Cardiac muscle cell (in vitro differentiated cells and primary cell): ENCODE measurements around the gene HGS. TPM values are rescaled to one million over a fixed set of nuclear protein-coding genes. Genes with fewer than 3 reads are reported as not detected.
A peak's percentile ranks its signal among the peaks of the same experiment; 100 is the strongest.

Experiments
- DNase-seq, 2 donors: peaks; one replicate each; pipeline versions ENCODE4 v3.0.0 to v3.0.0-alpha.2; 2010 to 2017; ENCODE audit warnings: low read depth in 1 of 2, low spot score in 1 of 2
- H3K27ac ChIP-seq: fragments of 200-600 bp; sonication (generic); 2 replicates; pipeline ENCODE4 v1.5.1; 2016
- H3K27me3 ChIP-seq: fragments of 200-600 bp; sonication (generic); 2 replicates; pipeline ENCODE4 v1.6.0; 2016; ENCODE audit warnings: control low read depth
- H3K36me3 ChIP-seq: fragments of 200-600 bp; sonication (generic); 2 replicates; pipeline ENCODE4 v1.5.1; 2016; ENCODE audit warnings: control low read depth
- H3K4me1 ChIP-seq: fragments of 200-600 bp; sonication (generic); 2 replicates; pipeline ENCODE4 v1.8.1; 2017; ENCODE audit warnings: low read depth, mild to moderate bottlenecking, mixed run types
- H3K4me3 ChIP-seq: fragments of 200-600 bp; sonication (generic); 2 replicates; pipeline ENCODE4 v1.5.1; 2016; ENCODE audit warnings: mild to moderate bottlenecking
- H3K9me3 ChIP-seq: fragments of 200-600 bp; sonication (generic); 2 replicates; pipeline ENCODE4 v1.5.1; 2017; ENCODE audit warnings: low read depth, mild to moderate bottlenecking, control low read depth
- CTCF ChIP-seq: IDR thresholded peaks from 2 replicates; pipeline ENCODE4 v1.5.1; 2012; ENCODE audit warnings: low read depth, mild to moderate bottlenecking, low read length
- polyA plus RNA-seq: library from polyadenylated mRNA; unstranded; fragments of >200 nt; fragmentation: Nextera tagmentation; extraction: Ambion mirVana; gene quantifications from 2 replicates; pipeline ENCODE4 v1.2.1, GENCODE V29; 2016
- total RNA-seq: library from RNA; depleted of rRNA; stranded (reverse); fragments of >200 nt; gene quantifications from 2 replicates; pipeline ENCODE4 v1.2.3, GENCODE V29; 2016

The HGS gene
- total and polyA plus RNA-seq, 2 experiments from 2014 or later, result 107 to 109 TPM

GRCh38 chr17:81683208-81683583 is 615 bp upstream of the HGS start:
- H3K4me3 ChIP-seq, result peak overlapping the region; percentile 87
- DNase-seq, result no peak
- no peak for TF ChIP-seq CTCF
- H3K4me1 ChIP-seq, result peaks cover 12% of the 10 kb centered on the region
- peaks cover 9% of the 10 kb centered on the region for H3K36me3 ChIP-seq
- no peaks in the 10 kb centered on the region for H3K9me3 ChIP-seq
- H3K27ac ChIP-seq, result peak overlapping the region; percentile 81
- no peaks in the 10 kb centered on the region for H3K27me3 ChIP-seq

DNA sequence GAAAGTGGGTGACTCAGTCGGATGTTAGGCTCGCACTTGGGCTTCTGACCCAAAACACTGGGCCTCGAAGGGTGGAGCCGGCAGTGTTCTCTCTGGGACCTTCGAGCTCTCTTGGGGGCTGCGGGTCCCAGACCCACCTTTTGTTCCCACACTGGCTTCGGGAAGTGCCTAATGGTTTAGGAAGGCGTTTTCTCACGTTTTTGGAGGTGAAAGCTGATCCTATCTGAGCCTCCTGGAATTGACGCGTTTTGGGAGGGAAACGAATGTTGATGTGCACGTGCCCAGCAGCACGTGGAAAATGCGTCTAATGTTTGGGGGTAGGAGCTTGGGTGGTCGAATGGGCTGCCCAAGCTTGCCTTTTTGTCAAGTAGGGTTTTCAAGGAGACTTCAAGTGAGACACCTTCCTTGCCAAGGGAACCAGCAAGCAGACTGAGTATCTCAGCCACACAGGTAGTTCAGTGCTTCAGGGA is 666 bp downstream of the HGS start:
- Histone ChIP-seq H3K36me3 (peaks cover 21% of the 10 kb centered on the region), H3K27ac (peak overlapping the region; percentile 40)

GRCh38 chr17:81685108-81685507 is 1.3 kb downstream of the HGS start:
- peak in 1 of 2 donors; percentile 29 for DNase-seq
- TF ChIP-seq CTCF, result no peak
- H3K27ac ChIP-seq, result no peak overlapping the region
- H3K4me3 ChIP-seq, result peak overlapping the region; percentile 87
- H3K36me3 ChIP-seq, result peaks cover 22% of the 10 kb centered on the region
- no peaks in the 10 kb centered on the region for H3K27me3 ChIP-seq
- H3K4me1 ChIP-seq, result peaks cover 12% of the 10 kb centered on the region
- H3K9me3 ChIP-seq, result no peaks in the 10 kb centered on the region

More for the DNA sequence above, 666 bp downstream of the HGS start:
- no peaks in the 10 kb centered on the region for H3K27me3 ChIP-seq
- no peak for TF ChIP-seq CTCF
- H3K4me3 ChIP-seq, result peak overlapping the region; percentile 87
- no peaks in the 10 kb centered on the region for H3K9me3 ChIP-seq
- peaks cover 12% of the 10 kb centered on the region for H3K4me1 ChIP-seq
- no peak for DNase-seq

GRCh38 chr17:81686614-81687013 is 2.8 kb downstream of the HGS start:
- Histone ChIP-seq H3K4me3 (no peak overlapping the region), H3K27ac (no peak overlapping the region), H3K4me1 (peaks cover 12% of the 10 kb centered on the region), H3K36me3 (peaks cover 27% of the 10 kb centered on the region), H3K9me3 (no peaks in the 10 kb centered on the region), H3K27me3 (no peaks in the 10 kb centered on the region)
- DNase-seq, result no peak
- no peak for TF ChIP-seq CTCF

DNA sequence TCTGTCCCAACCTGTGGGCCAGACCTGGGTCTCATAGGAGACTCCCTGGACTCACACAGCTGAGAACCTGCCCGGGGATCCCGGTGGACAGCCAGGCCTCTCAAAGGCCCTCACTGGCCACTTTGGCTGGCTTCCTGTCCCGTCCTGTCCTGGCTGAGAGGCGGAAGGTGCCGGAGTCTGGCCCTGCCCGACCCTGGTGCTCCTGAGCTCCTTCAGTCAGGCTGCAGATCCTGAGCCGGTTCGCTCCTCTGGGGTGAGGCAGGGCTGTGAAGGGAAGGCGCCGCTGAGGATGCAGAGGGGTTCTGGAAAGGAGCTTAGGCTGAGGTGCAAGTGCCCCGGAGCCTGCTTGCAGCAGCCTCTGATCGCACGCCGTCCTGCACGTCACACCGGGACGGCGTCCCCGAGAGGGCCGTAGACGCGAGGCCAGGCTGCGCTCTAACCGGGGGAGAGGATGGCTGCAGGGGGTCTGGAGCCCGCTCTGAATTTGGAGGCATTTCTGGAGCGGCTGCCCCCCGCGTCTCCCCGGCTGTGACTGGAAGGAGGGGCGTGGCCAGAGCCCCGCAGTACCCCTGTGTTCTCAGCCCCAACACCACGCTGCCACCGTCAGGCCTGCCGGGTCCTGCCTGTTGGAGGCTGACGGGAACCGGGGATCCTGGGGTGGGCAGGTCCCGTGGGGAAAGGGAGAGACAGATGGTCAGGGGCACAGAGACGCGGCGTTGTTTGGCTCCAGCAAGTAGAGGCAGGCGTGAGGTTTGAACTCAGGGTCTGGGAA is 4.1 kb downstream of the HGS start:
- H3K4me1 ChIP-seq, result peaks cover 8% of the 10 kb centered on the region
- no peak overlapping the region for H3K4me3 ChIP-seq
- H3K27me3 ChIP-seq, result no peaks in the 10 kb centered on the region
- no peak for DNase-seq
- no peak overlapping the region for H3K27ac ChIP-seq
- no peak for TF ChIP-seq CTCF
- no peaks in the 10 kb centered on the region for H3K9me3 ChIP-seq
- peaks cover 27% of the 10 kb centered on the region for H3K36me3 ChIP-seq
